IPS-18a (cell line): Measurements from ENCODE around the gene CBLB.

Source experiments
- H3K27ac ChIP-seq: one replicate; pipeline ENCODE4 v1.5.1; 2013; ENCODE audit warnings: low read length
- H3K27me3 ChIP-seq: one replicate; pipeline ENCODE4 v1.6.1; 2013; ENCODE audit warnings: mild to moderate bottlenecking, low read length; ENCODE audit not compliant: control insufficient read depth, insufficient read depth
- H3K36me3 ChIP-seq: one replicate; pipeline ENCODE4 v1.6.1; 2013; ENCODE audit warnings: low read depth, low read length; ENCODE audit not compliant: control insufficient read depth
- H3K4me1 ChIP-seq: one replicate; pipeline ENCODE4 v1.6.1; 2013; ENCODE audit warnings: low read depth, low read length; ENCODE audit not compliant: control insufficient read depth
- H3K4me3 ChIP-seq: one replicate; pipeline ENCODE4 v1.5.1; 2013; ENCODE audit warnings: low read length
- H3K9ac ChIP-seq: one replicate; pipeline ENCODE4 v1.6.1; 2013; ENCODE audit warnings: mild to moderate bottlenecking, low read length, moderate library complexity
- H3K9me3 ChIP-seq: one replicate; pipeline ENCODE4 v1.6.1; 2013; ENCODE audit warnings: low read depth, low read length; ENCODE audit not compliant: control insufficient read depth

CBLB gene

GRCh38 chr3:105774444-105775180 lies 94.2 kb downstream of the CBLB start:
- Histone ChIP-seq H3K9ac (no peak overlapping the region), H3K27me3 (no peaks in the 10 kb centered on the region), H3K36me3 (no peaks in the 10 kb centered on the region), H3K27ac (no peak overlapping the region), H3K4me1 (no peaks in the 10 kb centered on the region), H3K9me3 (no peaks in the 10 kb centered on the region), H3K4me3 (no peak overlapping the region)

DNA sequence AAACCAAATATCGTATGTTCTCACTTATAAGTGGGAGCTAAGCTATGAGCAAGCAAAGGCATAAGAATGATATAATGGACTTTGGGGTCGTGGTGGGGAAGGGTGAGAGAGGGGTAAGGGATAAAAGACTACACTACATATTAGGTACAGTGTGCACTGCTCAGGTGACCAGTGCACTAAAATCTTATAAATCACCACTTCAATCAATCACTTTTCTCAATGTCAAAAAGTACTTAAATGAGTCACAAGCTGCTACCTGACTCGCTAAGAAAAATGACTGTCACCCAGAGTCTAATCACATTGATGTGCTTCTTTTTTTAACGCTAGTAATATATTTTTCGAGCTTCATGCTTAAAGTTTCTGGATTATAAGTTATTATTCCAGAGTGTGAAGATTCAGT lies 95.5 kb downstream of the CBLB start:
- no peaks in the 10 kb centered on the region for H3K27me3 ChIP-seq

GRCh38 chr3:105772635-105773034 lies 96.2 kb downstream of the CBLB start:
- Histone ChIP-seq H3K27me3 (no peaks in the 10 kb centered on the region), H3K9ac (no peak overlapping the region), H3K4me1 (no peaks in the 10 kb centered on the region), H3K9me3 (no peaks in the 10 kb centered on the region), H3K36me3 (no peaks in the 10 kb centered on the region), H3K4me3 (no peak overlapping the region), H3K27ac (no peak overlapping the region)

More for the DNA sequence above, 95.5 kb downstream of the CBLB start:
- Histone ChIP-seq H3K4me3 (no peak overlapping the region), H3K9ac (no peak overlapping the region), H3K27ac (no peak overlapping the region), H3K9me3 (no peaks in the 10 kb centered on the region), H3K36me3 (no peaks in the 10 kb centered on the region), H3K4me1 (no peaks in the 10 kb centered on the region)

GRCh38 chr3:105771392-105771791 lies 97.4 kb downstream of the CBLB start:
- H3K9me3 ChIP-seq = no peaks in the 10 kb centered on the region
- H3K36me3 ChIP-seq = no peaks in the 10 kb centered on the region
- H3K4me3 ChIP-seq = no peak overlapping the region
- H3K27me3 ChIP-seq = no peaks in the 10 kb centered on the region
- H3K4me1 ChIP-seq = no peaks in the 10 kb centered on the region
- H3K27ac ChIP-seq = no peak overlapping the region
- no peak overlapping the region for H3K9ac ChIP-seq

DNA sequence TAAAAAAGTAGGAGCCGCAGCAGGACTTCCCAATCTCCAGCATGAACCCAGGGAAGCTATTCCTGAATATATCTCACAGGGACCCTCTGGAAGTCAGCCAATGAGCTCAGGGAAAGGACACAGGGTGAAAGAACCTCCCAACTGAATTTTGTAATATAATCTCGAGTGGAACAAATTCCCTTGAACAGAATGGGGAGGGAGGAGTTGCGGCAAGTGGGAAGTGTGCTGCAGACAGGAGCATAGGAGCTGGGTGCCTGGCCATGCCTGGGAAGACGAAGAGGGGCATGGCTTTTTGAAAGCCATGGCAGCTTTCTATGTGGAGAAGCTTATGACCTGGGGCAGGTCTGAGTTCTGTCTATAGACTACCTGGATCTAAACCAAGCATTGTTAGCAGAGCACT lies 98.4 kb downstream of the CBLB start:
- no peaks in the 10 kb centered on the region for H3K9me3 ChIP-seq
- H3K4me3 ChIP-seq = no peak overlapping the region
- no peaks in the 10 kb centered on the region for H3K36me3 ChIP-seq
- no peaks in the 10 kb centered on the region for H3K4me1 ChIP-seq
- H3K9ac ChIP-seq = no peak overlapping the region
- no peaks in the 10 kb centered on the region for H3K27me3 ChIP-seq
- no peak overlapping the region for H3K27ac ChIP-seq

GRCh38 chr3:105767776-105768175 lies 101.0 kb downstream of the CBLB start:
- no peak overlapping the region for H3K27ac ChIP-seq

DNA sequence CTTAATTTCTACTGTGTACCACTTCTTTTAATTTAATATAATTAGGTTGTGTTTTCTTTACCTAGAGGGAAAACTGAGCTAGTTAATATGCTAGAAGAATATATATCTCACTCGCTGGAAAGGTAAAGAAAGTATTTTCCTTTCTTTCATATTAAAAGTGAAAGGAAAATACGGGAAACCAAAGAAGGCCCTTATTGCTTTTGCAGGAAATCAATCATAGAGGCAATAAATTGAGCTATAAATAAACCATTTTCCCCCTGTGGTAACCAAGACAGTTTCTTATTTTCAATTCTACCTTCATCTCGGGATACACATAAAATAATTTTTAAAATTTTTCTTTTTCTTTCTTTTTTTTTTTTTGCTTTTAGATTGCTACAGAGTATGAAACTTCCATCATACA lies 101.6 kb downstream of the CBLB start:
- no peak overlapping the region for H3K27ac ChIP-seq
- no peaks in the 10 kb centered on the region for H3K27me3 ChIP-seq
- peaks cover 6% of the 10 kb centered on the region for H3K9me3 ChIP-seq
- no peak overlapping the region for H3K4me3 ChIP-seq
- no peak overlapping the region for H3K9ac ChIP-seq
- no peaks in the 10 kb centered on the region for H3K36me3 ChIP-seq
- H3K4me1 ChIP-seq = no peaks in the 10 kb centered on the region

More at GRCh38 chr3:105767776-105768175, 101.0 kb downstream of the CBLB start:
- H3K9ac ChIP-seq = no peak overlapping the region
- no peaks in the 10 kb centered on the region for H3K4me1 ChIP-seq
- no peaks in the 10 kb centered on the region for H3K27me3 ChIP-seq
- H3K9me3 ChIP-seq = peaks cover under 1% of the 10 kb centered on the region
- H3K36me3 ChIP-seq = no peaks in the 10 kb centered on the region
- H3K4me3 ChIP-seq = no peak overlapping the region

GRCh38 chr3:105765308-105765639 lies 103.5 kb downstream of the CBLB start:
- H3K9ac ChIP-seq = no peak overlapping the region
- H3K27me3 ChIP-seq = no peaks in the 10 kb centered on the region
- H3K27ac ChIP-seq = no peak overlapping the region
- no peak overlapping the region for H3K4me3 ChIP-seq
- H3K4me1 ChIP-seq = no peaks in the 10 kb centered on the region
- H3K36me3 ChIP-seq = no peaks in the 10 kb centered on the region
- H3K9me3 ChIP-seq = peaks cover 12% of the 10 kb centered on the region

DNA sequence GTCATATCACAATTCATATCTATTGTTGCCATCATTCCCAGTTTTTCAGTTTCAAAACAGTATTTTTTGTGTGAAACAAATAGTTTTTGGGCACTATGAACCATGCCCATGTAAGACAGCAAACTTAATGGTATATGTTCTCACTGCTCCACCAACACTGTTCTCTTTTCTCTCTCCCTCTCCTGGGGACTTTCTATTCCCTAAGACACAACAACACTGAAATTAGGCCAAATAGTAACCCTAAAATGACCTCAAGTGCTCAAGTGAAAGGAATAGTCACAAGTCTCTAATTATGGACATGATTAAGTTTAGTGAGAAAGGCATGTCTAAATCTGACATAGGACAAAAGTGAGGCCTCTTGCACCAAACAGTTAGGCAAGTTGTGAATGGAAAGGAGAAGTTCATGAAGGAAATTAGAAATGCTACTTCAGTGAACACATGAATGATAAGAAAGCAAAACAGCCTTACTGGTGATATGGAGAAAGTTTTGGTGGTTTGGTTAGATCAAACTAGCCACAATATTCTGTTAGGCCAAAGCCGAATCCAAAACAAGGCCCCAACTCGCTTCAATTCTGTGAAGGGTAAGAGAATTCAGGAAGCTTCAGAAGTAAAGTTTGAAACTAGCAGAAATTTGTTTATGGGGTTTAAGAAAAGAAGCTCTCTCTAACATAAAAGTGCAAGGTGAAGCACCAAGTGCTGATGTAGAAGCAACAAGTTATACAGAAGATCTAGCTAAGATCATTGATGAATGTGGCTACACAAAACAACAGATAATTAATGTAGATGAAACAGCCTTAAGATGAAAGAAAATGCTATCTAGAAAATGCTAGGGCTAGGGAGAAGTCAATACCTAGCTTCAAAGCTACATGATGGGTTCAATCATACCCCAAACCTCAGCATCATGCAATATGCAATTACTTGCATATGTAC lies 104.2 kb downstream of the CBLB start:
- H3K9ac ChIP-seq = no peak overlapping the region
- no peaks in the 10 kb centered on the region for H3K27me3 ChIP-seq
- H3K4me3 ChIP-seq = no peak overlapping the region
- H3K27ac ChIP-seq = no peak overlapping the region
- H3K4me1 ChIP-seq = no peaks in the 10 kb centered on the region
- H3K9me3 ChIP-seq = peaks cover 13% of the 10 kb centered on the region
- H3K36me3 ChIP-seq = no peaks in the 10 kb centered on the region

DNA sequence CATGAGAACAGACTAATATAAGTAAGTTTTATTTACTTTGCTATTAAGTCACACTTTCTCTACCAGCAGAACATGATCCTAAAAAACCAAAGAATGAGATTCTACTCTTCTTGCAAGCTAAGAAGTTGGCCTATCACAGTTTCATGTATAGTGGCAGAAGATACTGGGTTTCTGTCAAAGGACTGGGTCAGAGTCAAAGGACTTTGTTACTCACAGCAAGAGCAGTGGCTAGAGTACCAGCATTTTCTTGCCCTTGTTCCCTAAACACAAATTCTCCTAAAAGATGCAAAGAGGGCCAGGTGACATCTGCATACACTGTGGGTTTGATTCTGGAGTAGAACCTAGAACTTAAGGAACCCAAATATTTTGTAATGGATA lies 105.2 kb downstream of the CBLB start:
- no peak overlapping the region for H3K27ac ChIP-seq
- H3K9ac ChIP-seq = no peak overlapping the region
- H3K4me3 ChIP-seq = no peak overlapping the region
- no peaks in the 10 kb centered on the region for H3K4me1 ChIP-seq
- H3K36me3 ChIP-seq = peaks cover 4% of the 10 kb centered on the region
- H3K9me3 ChIP-seq = peaks cover 13% of the 10 kb centered on the region
- no peaks in the 10 kb centered on the region for H3K27me3 ChIP-seq

GRCh38 chr3:105762749-105763658 lies 105.8 kb downstream of the CBLB start:
- H3K36me3 ChIP-seq = peaks cover 4% of the 10 kb centered on the region

More at GRCh38 chr3:105762749-105763658, 105.8 kb downstream of the CBLB start:
- Histone ChIP-seq H3K9me3 (peaks cover 13% of the 10 kb centered on the region), H3K4me1 (no peaks in the 10 kb centered on the region), H3K4me3 (no peak overlapping the region), H3K9ac (no peak overlapping the region), H3K27me3 (no peaks in the 10 kb centered on the region), H3K27ac (no peak overlapping the region)
